ENCODE measurements around the gene EXOG.

DNA sequence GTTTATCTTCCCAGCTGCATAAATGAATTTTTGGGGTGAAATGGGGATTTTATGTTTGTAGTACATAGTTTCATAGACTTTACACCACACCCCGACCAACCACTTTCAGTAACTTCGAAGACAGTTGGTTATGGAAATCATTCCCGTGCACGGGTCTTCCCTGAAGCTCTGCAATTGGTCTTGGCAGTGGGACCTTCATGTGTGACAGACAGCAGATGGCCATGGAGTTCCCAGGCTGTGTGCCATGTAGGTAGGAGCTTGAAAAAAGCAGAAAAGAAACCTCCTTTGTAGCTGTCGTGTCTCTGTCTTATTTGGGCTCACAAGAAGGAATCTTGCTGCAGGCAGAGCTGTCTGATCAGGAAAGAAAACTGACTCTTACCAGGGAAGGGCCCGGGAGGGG, 25.9 kb downstream of the EXOG start:
- TF ChIP-seq, protein P1, sequence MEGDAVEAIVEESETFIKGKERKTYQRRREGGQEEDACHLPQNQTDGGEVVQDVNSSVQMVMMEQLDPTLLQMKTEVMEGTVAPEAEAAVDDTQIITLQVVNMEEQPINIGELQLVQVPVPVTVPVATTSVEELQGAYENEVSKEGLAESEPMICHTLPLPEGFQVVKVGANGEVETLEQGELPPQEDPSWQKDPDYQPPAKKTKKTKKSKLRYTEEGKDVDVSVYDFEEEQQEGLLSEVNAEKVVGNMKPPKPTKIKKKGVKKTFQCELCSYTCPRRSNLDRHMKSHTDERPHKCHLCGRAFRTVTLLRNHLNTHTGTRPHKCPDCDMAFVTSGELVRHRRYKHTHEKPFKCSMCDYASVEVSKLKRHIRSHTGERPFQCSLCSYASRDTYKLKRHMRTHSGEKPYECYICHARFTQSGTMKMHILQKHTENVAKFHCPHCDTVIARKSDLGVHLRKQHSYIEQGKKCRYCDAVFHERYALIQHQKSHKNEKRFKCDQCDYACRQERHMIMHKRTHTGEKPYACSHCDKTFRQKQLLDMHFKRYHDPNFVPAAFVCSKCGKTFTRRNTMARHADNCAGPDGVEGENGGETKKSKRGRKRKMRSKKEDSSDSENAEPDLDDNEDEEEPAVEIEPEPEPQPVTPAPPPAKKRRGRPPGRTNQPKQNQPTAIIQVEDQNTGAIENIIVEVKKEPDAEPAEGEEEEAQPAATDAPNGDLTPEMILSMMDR (IDR thresholded peaks at IDR 0.05) = no peak
- no peak for TF ChIP-seq POLR2AphosphoS5 (IDR thresholded peaks at IDR 0.05)
- no peak for TF ChIP-seq EP300 (IDR thresholded peaks at IDR 0.05)

Measured in upper lobe of left lung (tissue), 4 donors.